GM12878 (cell line): ENCODE measurements around the gene FNDC11.
"Not testable (repeated sequence)": the region's sequence is repeated elsewhere in the genome, so short reads cannot be mapped to it uniquely, and the experiment has no call there.

ENCODE experiments used
- CREB1 ChIP-seq: IDR thresholded peaks from 2 replicates; pipeline ENCODE4 v1.6.1; 2012; ENCODE audit warnings: low read depth, mild to moderate bottlenecking, inconsistent platforms
- CTCF ChIP-seq, 3 experiments: IDR thresholded peaks in 2 of 3; conservative IDR thresholded peaks in 1 of 3; 2 replicates each; pipeline ENCODE4 v1.5.1; 2011; ENCODE audit warnings: low read depth in 3 of 3, low read length in 3 of 3, mild to moderate bottlenecking in 3 of 3, control low read depth in 2 of 3, moderate library complexity in 2 of 3, inconsistent platforms in 1 of 3, mixed read lengths in 1 of 3; ENCODE audit not compliant: control insufficient read depth in 2 of 3, insufficient read depth in 1 of 3; ENCODE audit errors: extremely low read depth in 1 of 3
- ESRRA ChIP-seq: IDR thresholded peaks from 2 replicates; pipeline ENCODE4 v1.6.1; 2012; ENCODE audit warnings: mild to moderate bottlenecking, low read length, improper control_type of control experiment
- EZH2 ChIP-seq: IDR thresholded peaks from 2 replicates; pipeline ENCODE4 v1.6.1; 2012; ENCODE audit warnings: low read depth, mild to moderate bottlenecking, control low read depth, inconsistent platforms, low read length, borderline replicate concordance; ENCODE audit not compliant: control insufficient read depth
- JUND ChIP-seq: IDR thresholded peaks from 2 replicates; pipeline ENCODE4 v1.6.1; 2012; ENCODE audit warnings: low read depth, mild to moderate bottlenecking, low read length, improper control_type of control experiment, moderate library complexity
- NFYA ChIP-seq: IDR thresholded peaks from 2 replicates; pipeline ENCODE4 v1.6.1; 2011; ENCODE audit warnings: low read depth, mild to moderate bottlenecking, low read length, improper control_type of control experiment, borderline replicate concordance
- POLR2AphosphoS5 ChIP-seq: IDR thresholded peaks from 2 replicates; pipeline ENCODE4 v1.6.1; 2011; ENCODE audit warnings: mild to moderate bottlenecking, low read length, inconsistent platforms
- RELA ChIP-seq: fragments of 450-650 bp; IDR thresholded peaks from 2 replicates; pipeline ENCODE4 v1.8.0; 2014; ENCODE audit warnings: borderline replicate concordance; ENCODE audit not compliant: partially characterized antibody
- RFX5 ChIP-seq: IDR thresholded peaks from 2 replicates; pipeline ENCODE4 v1.6.1; 2011; ENCODE audit warnings: low read depth, low read length, improper control_type of control experiment
- ZNF274 ChIP-seq: IDR thresholded peaks from one replicate; pipeline ENCODE4 v1.8.0; 2011; ENCODE audit not compliant: insufficient read length, insufficient read depth
- TF ChIP-seq, protein P1 (sequence below): fragments of 450-650 bp; IDR thresholded peaks from 2 replicates; pipeline ENCODE4 v1.6.1; 2017; ENCODE audit warnings: mild to moderate bottlenecking
- TF ChIP-seq, protein P2 (sequence below): IDR thresholded peaks from 2 replicates; pipeline ENCODE4 v1.6.1; 2012; ENCODE audit warnings: low read depth, low read length, improper control_type of control experiment
- TF ChIP-seq, protein P3 (sequence below): IDR thresholded peaks from 2 replicates; pipeline ENCODE4 v1.6.1; 2011; ENCODE audit warnings: low read depth, low read length, improper control_type of control experiment, borderline replicate concordance

DNA sequence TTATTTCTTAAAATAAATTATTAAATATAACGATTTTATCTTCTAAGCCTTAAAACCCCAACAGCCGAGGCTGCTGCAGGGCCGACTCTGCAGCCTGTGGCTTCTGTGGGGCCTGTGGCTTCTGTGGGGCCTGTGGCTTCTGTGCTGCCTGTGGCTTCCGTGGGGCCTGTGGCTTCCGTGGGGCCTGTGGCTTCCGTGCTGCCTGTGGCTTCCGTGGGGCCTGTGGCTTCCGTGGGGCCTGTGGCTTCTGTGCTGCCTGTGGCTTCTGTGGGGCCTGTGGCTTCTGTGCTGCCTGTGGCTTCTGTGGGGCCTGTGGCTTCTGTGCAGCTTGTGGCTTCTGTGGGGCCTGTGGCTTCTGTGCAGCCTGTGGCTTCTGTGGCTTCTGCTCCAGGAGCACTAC is 47.7 kb downstream of the FNDC11 start:
- TF ChIP-seq ESRRA; CTCF (IDR thresholded peaks at IDR 0.05 in 2 of 3, conservative IDR thresholded peaks at IDR 0.05 in 1 of 3; ENCODE audit: control insufficient read depth in 2 of 3, extremely low read depth in 1 of 3, insufficient read depth in 1 of 3, low read depth in 3 of 3, low read length in 3 of 3); RFX5; NFYA; EZH2; JUND; CREB1; ZNF274; POLR2AphosphoS5; RELA: not testable (repeated sequence)
- TF ChIP-seq, protein P1, sequence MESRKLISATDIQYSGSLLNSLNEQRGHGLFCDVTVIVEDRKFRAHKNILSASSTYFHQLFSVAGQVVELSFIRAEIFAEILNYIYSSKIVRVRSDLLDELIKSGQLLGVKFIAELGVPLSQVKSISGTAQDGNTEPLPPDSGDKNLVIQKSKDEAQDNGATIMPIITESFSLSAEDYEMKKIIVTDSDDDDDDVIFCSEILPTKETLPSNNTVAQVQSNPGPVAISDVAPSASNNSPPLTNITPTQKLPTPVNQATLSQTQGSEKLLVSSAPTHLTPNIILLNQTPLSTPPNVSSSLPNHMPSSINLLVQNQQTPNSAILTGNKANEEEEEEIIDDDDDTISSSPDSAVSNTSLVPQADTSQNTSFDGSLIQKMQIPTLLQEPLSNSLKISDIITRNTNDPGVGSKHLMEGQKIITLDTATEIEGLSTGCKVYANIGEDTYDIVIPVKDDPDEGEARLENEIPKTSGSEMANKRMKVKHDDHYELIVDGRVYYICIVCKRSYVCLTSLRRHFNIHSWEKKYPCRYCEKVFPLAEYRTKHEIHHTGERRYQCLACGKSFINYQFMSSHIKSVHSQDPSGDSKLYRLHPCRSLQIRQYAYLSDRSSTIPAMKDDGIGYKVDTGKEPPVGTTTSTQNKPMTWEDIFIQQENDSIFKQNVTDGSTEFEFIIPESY = not testable (repeated sequence)
- TF ChIP-seq, protein P2, sequence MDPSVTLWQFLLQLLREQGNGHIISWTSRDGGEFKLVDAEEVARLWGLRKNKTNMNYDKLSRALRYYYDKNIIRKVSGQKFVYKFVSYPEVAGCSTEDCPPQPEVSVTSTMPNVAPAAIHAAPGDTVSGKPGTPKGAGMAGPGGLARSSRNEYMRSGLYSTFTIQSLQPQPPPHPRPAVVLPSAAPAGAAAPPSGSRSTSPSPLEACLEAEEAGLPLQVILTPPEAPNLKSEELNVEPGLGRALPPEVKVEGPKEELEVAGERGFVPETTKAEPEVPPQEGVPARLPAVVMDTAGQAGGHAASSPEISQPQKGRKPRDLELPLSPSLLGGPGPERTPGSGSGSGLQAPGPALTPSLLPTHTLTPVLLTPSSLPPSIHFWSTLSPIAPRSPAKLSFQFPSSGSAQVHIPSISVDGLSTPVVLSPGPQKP = not testable (repeated sequence)
- TF ChIP-seq, protein P3, sequence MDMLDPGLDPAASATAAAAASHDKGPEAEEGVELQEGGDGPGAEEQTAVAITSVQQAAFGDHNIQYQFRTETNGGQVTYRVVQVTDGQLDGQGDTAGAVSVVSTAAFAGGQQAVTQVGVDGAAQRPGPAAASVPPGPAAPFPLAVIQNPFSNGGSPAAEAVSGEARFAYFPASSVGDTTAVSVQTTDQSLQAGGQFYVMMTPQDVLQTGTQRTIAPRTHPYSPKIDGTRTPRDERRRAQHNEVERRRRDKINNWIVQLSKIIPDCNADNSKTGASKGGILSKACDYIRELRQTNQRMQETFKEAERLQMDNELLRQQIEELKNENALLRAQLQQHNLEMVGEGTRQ = not testable (repeated sequence)
